Keratinocyte (primary cell): Measurements from ENCODE around the gene CAMSAP1. TPM values are rescaled to one million over a fixed set of nuclear protein-coding genes. Genes with fewer than 3 reads are reported as not detected.

ENCODE experiments used
- DNase-seq: peaks from one replicate; pipeline ENCODE4 v3.0.0-alpha.2; 2011; ENCODE audit warnings: low read depth, missing footprints, low spot score
- FAIRE-seq: peaks from 2 replicates; lab custom pipeline; 2011; peaks lifted over from hg19 to GRCh38; lab: Jason Lieb, UNC
- H2AFZ ChIP-seq: 2 replicates; pipeline ENCODE4 v1.6.0; 2012; ENCODE audit warnings: low read length, control low read depth, inconsistent platforms; ENCODE audit not compliant: control insufficient read depth
- H3K27ac ChIP-seq: 2 replicates; pipeline ENCODE4 v1.5.1; 2011; ENCODE audit warnings: low read length; ENCODE audit not compliant: control insufficient read depth, insufficient read depth
- H3K27me3 ChIP-seq: 3 replicates; pipeline ENCODE4 v1.6.0; 2011; ENCODE audit warnings: low read length; ENCODE audit not compliant: control insufficient read depth, insufficient read depth; ENCODE audit errors: extremely low read depth
- H3K36me3 ChIP-seq, 2 experiments: 2 replicates in 1 of 2; 3 replicates in 1 of 2; pipeline ENCODE4 v1.5.1; 2011; ENCODE audit warnings: low read length in 2 of 2, mild to moderate bottlenecking in 1 of 2; ENCODE audit not compliant: control insufficient read depth in 2 of 2, insufficient read depth in 2 of 2; ENCODE audit errors: extremely low read depth in 1 of 2
- H3K4me1 ChIP-seq: 3 replicates; pipeline ENCODE4 v1.5.1; 2011; ENCODE audit warnings: low read length; ENCODE audit not compliant: control insufficient read depth, insufficient read depth; ENCODE audit errors: extremely low read depth
- H3K4me2 ChIP-seq: 3 replicates; pipeline ENCODE4 v1.6.0; 2011; ENCODE audit warnings: low read depth, low read length; ENCODE audit not compliant: control insufficient read depth, insufficient read depth; ENCODE audit errors: extremely low read depth
- H3K4me3 ChIP-seq, 3 experiments: fragments of 200-600 bp in 1 of 3; sonication (generic) in 1 of 3; 2 replicates in 2 of 3; 3 replicates in 1 of 3; pipeline ENCODE4 v1.5.1; 2011 to 2016; ENCODE audit warnings: low read length in 3 of 3, mild to moderate bottlenecking in 3 of 3, control low read depth in 2 of 3, inconsistent platforms in 1 of 3, low read depth in 1 of 3, mixed read lengths in 1 of 3, mixed run types in 1 of 3, moderate library complexity in 1 of 3; ENCODE audit not compliant: control insufficient read depth in 2 of 3, insufficient read depth in 2 of 3; ENCODE audit errors: extremely low read depth in 1 of 3
- H3K79me2 ChIP-seq: 2 replicates; pipeline ENCODE4 v1.6.0; 2012; ENCODE audit warnings: low read length; ENCODE audit not compliant: control insufficient read depth, insufficient read depth
- H3K9ac ChIP-seq: 3 replicates; pipeline ENCODE4 v1.6.0; 2011; ENCODE audit warnings: low read length; ENCODE audit not compliant: control insufficient read depth, insufficient read depth; ENCODE audit errors: extremely low read depth
- H3K9me1 ChIP-seq: 3 replicates; pipeline ENCODE4 v1.6.0; 2011; ENCODE audit warnings: low read length; ENCODE audit not compliant: control insufficient read depth, insufficient read depth; ENCODE audit errors: extremely low read depth
- H3K9me3 ChIP-seq: 2 replicates; pipeline ENCODE4 v1.5.1; 2012; ENCODE audit warnings: low read depth, low read length; ENCODE audit not compliant: control insufficient read depth
- H4K20me1 ChIP-seq: 3 replicates; pipeline ENCODE4 v1.6.0; 2011; ENCODE audit warnings: low read length; ENCODE audit not compliant: control insufficient read depth, insufficient read depth; ENCODE audit errors: extremely low read depth
- EZH2 ChIP-seq: IDR thresholded peaks from one replicate; pipeline ENCODE4 v1.6.1; 2012; ENCODE audit warnings: inconsistent platforms, mild to moderate bottlenecking, low read length, moderate library complexity
- dilution Hi-C: fragments of 300-500 bp; cut with MboI; formaldehyde crosslinking; loops from one replicate; pipeline ENCODE4 v1.7.0; 2020; ENCODE audit warnings: low sequenced_read_pairs; ENCODE audit not compliant: extremely low pct_ligation_motif_present
- polyA plus RNA-seq, 5 experiments: library from polyadenylated mRNA; depleted of rRNA in 3 of 5; stranded (reverse) in 3 of 5; stranded (forward) in 1 of 5; unstranded in 1 of 5; fragments of >200 nt; gene quantifications; 1 replicate in 1 of 5; 2 replicates in 3 of 5; 3 replicates in 1 of 5; pipeline versions ENCODE4 v1.2.1 to v1.2.3, GENCODE V29; 2011 to 2012; ENCODE audit warnings: missing spikeins in 2 of 5, low read depth in 1 of 5, low replicate concordance in 1 of 5
- TF ChIP-seq, protein P1 (sequence below), 3 experiments: IDR thresholded peaks in 1 of 3; conservative IDR thresholded peaks in 1 of 3; optimal IDR thresholded peaks in 1 of 3; 2 replicates in 2 of 3; 3 replicates in 1 of 3; pipeline versions ENCODE3 to v1.5.1; 2011; ENCODE audit warnings: low read length in 3 of 3, mild to moderate bottlenecking in 3 of 3, moderate library complexity in 2 of 3, control low read depth in 1 of 3, inconsistent platforms in 1 of 3; ENCODE audit not compliant: insufficient read depth in 2 of 3; ENCODE audit errors: extremely low read depth in 1 of 3

Gene CAMSAP1
- polyA plus RNA-seq, 1 donor (not counting 4 experiments of a cell fraction or from before 2014, with no cell fraction given): 8.3 TPM

DNA sequence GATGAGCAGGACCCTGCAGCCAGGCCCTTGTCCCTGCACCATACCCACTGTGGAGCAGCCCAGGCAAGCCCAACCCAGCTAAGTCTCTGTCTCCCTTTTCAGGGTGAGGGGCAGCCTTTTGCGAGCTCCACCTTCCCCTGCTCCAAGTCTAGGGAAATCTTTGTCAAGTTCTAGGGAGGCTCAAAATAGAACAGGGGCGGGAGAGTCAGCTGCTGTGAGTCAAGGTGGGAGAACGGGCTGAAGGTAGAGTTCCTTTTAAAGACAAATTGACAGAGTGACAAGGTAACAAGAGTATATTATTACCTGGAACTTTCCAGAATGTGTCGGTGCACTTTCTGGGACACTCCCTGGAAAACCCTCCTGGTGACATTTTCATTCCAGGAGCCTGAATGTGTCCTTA is 140.6 kb downstream of the CAMSAP1 start:
- TF ChIP-seq, protein P1, sequence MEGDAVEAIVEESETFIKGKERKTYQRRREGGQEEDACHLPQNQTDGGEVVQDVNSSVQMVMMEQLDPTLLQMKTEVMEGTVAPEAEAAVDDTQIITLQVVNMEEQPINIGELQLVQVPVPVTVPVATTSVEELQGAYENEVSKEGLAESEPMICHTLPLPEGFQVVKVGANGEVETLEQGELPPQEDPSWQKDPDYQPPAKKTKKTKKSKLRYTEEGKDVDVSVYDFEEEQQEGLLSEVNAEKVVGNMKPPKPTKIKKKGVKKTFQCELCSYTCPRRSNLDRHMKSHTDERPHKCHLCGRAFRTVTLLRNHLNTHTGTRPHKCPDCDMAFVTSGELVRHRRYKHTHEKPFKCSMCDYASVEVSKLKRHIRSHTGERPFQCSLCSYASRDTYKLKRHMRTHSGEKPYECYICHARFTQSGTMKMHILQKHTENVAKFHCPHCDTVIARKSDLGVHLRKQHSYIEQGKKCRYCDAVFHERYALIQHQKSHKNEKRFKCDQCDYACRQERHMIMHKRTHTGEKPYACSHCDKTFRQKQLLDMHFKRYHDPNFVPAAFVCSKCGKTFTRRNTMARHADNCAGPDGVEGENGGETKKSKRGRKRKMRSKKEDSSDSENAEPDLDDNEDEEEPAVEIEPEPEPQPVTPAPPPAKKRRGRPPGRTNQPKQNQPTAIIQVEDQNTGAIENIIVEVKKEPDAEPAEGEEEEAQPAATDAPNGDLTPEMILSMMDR (optimal IDR thresholded peaks at IDR 0.05 in 1 of 3, IDR thresholded peaks at IDR 0.05 in 1 of 3, conservative IDR thresholded peaks at IDR 0.05 in 1 of 3; ENCODE audit: extremely low read depth in 1 of 3, insufficient read depth in 2 of 3, low read length in 3 of 3): no peak
- TF ChIP-seq EZH2: no peak
- Histone ChIP-seq H3K9ac (no peak overlapping the region), H3K4me2 (no peak overlapping the region), H3K27me3 (no peaks in the 10 kb centered on the region), H3K27ac (no peak overlapping the region), H4K20me1 (no peaks in the 10 kb centered on the region), H2AFZ (no peak overlapping the region), H3K36me3 (no peaks in the 10 kb centered on the region), H3K79me2 (no peaks in the 10 kb centered on the region), H3K9me3 (peaks cover 8% of the 10 kb centered on the region), H3K4me1 (no peaks in the 10 kb centered on the region), H3K9me1 (no peaks in the 10 kb centered on the region), H3K4me3 (no peak overlapping the region)
- dilution Hi-C loops: no loop called here
- no peak for FAIRE-seq
- no peak for DNase-seq

- H3K9me3 ChIP-seq: peaks cover 8% of the 10 kb centered on the region
- FAIRE-seq (no peak), DNase-seq (no peak)
- no peaks in the 10 kb centered on the region for H3K36me3 ChIP-seq
- H3K79me2 ChIP-seq: no peaks in the 10 kb centered on the region
- no peak overlapping the region for H2AFZ ChIP-seq
- no peaks in the 10 kb centered on the region for H4K20me1 ChIP-seq
- no peak overlapping the region for H3K4me3 ChIP-seq
- H3K9me1 ChIP-seq: no peaks in the 10 kb centered on the region
- H3K4me1 ChIP-seq: no peaks in the 10 kb centered on the region
- TF ChIP-seq, protein P1 (optimal IDR thresholded peaks at IDR 0.05 in 1 of 3, IDR thresholded peaks at IDR 0.05 in 1 of 3, conservative IDR thresholded peaks at IDR 0.05 in 1 of 3; ENCODE audit: extremely low read depth in 1 of 3, insufficient read depth in 2 of 3, low read length in 3 of 3): no peak
- TF ChIP-seq EZH2: no peak
- H3K27ac ChIP-seq: no peak overlapping the region
- no peak overlapping the region for H3K4me2 ChIP-seq
- dilution Hi-C loops: no loop called here
- no peak overlapping the region for H3K9ac ChIP-seq
- H3K27me3 ChIP-seq: no peaks in the 10 kb centered on the region
Measured at GRCh38 chr9:135766251-135766650, 141.1 kb downstream of the CAMSAP1 start.
